NT2/D1 (cell line): ENCODE measurements around the gene ZBTB32.

Source experiments
- SUZ12 ChIP-seq: IDR thresholded peaks from 2 replicates; pipeline ENCODE4 v1.6.1; 2011; ENCODE audit not compliant: insufficient read length, insufficient read depth; ENCODE audit errors: extremely low read depth
- YY1 ChIP-seq: IDR thresholded peaks from 2 replicates; pipeline ENCODE4 v1.6.1; 2011; ENCODE audit not compliant: insufficient read length, insufficient read depth
- ZNF274 ChIP-seq: IDR thresholded peaks from 2 replicates; pipeline ENCODE4 v1.6.1; 2011; ENCODE audit warnings: mild to moderate bottlenecking, low read depth, low read length

GRCh38 chr19:35657904-35658700, 46.3 kb upstream of the ZBTB32 start:
- no peak for TF ChIP-seq ZNF274
- TF ChIP-seq YY1, result no peak
- TF ChIP-seq SUZ12, result no peak
